Measurements from ENCODE around the gene FXYD3. TPM values are rescaled to one million over a fixed set of nuclear protein-coding genes. Genes with fewer than 3 reads are reported as not detected.

FXYD3 gene
- total RNA-seq, 4 donors from 2014 or later = 0.38 to 2.6 TPM; not detected in 2

GRCh38 chr19:35136977-35137702 lies 21.5 kb downstream of the FXYD3 start:
- no peak for TF ChIP-seq CTCF (IDR thresholded peaks at IDR 0.05)
- DNase-seq (ENCODE audit: low spot score) (no peak), ATAC-seq (ENCODE audit: low FRiP score) (no peak)

GRCh38 chr19:35138305-35138892 lies 22.8 kb downstream of the FXYD3 start, which contains the start of gene FXYD1:
TSS of gene FXYD1 (plus strand) at chr19:35138824. CDS start at chr19:35140080, 1,256 bp downstream.
- DNase-seq (ENCODE audit: low spot score) (no peak), ATAC-seq (ENCODE audit: low FRiP score) (peak; percentile 15)
- no peak for TF ChIP-seq CTCF (IDR thresholded peaks at IDR 0.05)

- no peak for DNase-seq (ENCODE audit: low spot score)
- no peak for TF ChIP-seq CTCF (IDR thresholded peaks at IDR 0.05)
- ATAC-seq (ENCODE audit: low FRiP score) = no peak
Measured at GRCh38 chr19:35140207-35140961, 24.8 kb downstream of the FXYD3 start.

GRCh38 chr19:35140962-35141836 lies 25.6 kb downstream of the FXYD3 start:
- peak; percentile 70 for ATAC-seq (ENCODE audit: low FRiP score)
- no peak for TF ChIP-seq CTCF (IDR thresholded peaks at IDR 0.05)

GRCh38 chr19:35141837-35142605 lies 26.4 kb downstream of the FXYD3 start:
- no peak for ATAC-seq (ENCODE audit: low FRiP score)
- DNase-seq (ENCODE audit: low spot score) = no peak
- no peak for TF ChIP-seq CTCF (IDR thresholded peaks at IDR 0.05)

More at GRCh38 chr19:35140962-35141836, 25.6 kb downstream of the FXYD3 start:
- peak; percentile 89 for DNase-seq (ENCODE audit: low spot score)
